HG02938 (cell line): ENCODE measurements around the gene COPZ2.
"Not testable (repeated sequence)": the region's sequence is repeated elsewhere in the genome, so short reads cannot be mapped to it uniquely, and the experiment has no call there.

Source experiments
- ATAC-seq: cut with Tn5 transposase; IDR thresholded peaks from one replicate; pipeline ENCODE4 v1.9.1; 2021; ENCODE audit warnings: mild to moderate bottlenecking, moderate library complexity; ENCODE audit not compliant: unreplicated experiment

The COPZ2 gene, protein sequence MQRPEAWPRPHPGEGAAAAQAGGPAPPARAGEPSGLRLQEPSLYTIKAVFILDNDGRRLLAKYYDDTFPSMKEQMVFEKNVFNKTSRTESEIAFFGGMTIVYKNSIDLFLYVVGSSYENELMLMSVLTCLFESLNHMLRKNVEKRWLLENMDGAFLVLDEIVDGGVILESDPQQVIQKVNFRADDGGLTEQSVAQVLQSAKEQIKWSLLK

DNA sequence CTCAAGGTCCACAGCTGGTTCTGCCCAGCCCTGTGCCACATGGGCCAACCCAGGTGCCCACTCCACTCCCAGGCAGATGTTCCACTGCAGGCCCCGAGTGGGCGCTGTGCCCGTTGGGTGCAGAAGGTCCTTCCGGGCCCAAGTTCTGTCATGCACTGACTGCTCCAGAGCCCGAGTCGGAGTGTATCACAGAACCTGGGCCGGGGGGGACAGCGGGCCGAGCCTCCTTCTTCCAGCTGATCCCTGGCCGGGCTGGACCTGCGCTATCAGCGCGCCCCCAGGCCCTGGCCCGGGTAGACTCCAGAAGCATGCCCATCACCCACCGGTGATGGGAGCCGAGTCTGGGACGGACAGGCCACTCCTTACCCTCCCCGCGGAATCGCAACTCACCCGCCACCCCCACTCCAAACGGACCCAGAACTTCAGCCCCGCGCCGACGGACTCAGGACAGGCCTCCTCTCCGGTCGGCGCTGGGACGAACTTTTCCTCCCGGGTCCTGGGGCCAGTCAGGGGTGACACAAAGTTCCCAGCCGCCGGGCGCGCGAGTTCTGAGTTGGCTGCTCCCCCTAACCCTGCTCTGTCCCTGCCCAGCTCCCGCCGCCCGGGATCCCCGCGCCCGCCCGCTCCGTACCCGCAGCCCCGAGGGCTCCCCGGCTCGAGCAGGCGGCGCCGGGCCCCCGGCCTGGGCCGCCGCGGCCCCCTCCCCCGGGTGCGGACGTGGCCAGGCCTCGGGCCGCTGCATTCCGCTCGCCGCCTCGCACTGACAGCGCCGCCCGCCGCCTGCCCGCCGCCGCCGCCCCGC lies at the start of gene COPZ2:
Gene COPZ2 (minus strand): TSS at position 762 of the 802 bp plus-strand sequence. CDS start 20 bp downstream, at position 742.
- ATAC-seq: no peak

DNA sequence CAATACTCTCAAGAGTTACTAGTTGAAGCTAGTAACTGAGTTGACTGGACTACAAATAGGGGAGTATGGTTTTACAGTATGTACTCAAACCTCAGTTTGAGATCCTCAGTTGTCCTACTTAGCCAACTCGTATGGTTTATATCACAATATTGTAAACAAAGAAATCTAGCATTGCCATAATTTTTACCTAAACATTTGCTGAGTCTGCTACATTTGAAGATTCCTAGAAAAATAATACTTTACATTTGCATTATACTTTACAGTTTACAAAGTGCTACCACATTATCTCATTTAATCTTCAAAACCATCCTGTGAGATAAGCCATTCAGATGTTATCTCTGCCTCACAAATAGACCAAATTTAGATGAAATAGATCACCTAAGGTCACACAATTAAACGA lies 47.3 kb upstream of the COPZ2 start:
- ATAC-seq: no peak

DNA sequence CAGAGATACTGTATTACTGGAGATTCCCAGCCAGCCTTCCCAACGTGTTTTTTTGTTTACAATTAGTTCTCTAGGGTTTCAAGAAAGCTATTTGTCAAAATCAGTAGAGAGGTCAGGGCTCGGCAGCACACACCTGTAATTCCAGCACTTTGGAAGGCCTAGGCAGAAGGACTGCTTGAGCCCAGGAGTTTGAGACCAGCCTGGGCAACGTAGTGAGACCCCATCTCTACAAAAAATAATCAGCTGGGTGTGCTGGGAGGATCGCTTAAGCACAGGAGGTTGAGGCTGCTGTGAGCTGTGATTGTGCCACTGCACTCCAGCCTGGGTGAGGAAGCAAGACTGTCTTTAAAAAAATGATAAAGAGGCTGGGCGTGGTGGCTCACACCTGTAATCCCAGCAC lies 44.3 kb upstream of the COPZ2 start:
- no peak for ATAC-seq

DNA sequence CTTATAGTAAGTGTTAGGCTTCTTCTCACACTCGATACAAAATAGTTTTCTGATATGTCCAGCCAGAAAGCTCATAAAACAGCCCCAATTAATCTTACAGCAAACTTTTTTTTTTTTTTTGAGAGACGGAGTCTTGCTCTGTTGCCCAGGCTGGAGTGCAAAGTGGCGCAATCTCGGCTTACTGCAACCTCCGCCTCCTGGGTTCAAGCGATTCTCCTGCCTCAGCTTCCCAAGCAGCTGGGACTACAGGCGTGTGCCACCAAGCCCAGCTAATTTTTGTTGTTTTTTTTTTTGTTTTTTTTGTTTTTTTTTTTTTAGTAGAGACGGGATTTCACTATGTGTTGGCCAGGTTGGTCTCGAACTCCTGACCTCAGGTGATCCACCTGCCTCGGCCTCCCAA lies 39.6 kb upstream of the COPZ2 start:
- ATAC-seq: not testable (repeated sequence)

DNA sequence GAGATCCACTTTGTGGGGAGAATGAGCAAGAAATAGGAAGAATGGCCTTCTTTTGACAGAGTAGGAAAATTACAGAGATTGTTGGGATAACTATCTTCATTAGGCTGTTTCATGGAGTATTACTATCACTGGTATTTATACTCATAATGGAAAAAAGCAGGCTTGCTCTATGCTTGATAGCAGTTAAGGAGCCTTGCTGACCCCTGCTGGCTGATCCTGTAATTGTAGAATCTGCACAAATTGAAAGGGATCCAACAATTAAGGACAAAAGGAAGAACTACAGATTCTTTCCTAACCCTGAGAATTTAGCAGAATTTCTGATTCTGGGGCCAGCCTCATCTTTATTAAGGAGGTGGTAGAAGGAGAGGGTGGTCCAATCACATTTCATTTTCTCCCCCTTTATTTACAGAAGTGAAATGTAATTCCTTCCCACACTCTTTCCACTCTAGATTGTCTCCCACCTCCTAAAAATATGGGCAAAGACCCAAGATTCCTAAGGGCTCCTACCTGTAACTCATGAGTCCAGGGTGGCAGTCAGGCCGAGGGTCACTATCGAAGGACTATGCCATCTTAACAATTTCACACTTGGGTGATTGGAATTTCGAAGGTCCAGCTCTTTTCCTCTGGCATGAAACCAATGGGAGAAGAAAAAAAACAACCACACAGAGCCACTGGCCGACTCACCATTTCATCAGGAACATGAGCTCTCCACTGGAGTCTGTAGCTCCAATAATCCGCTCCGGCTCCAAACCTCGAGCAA lies 36.9 kb upstream of the COPZ2 start:
- ATAC-seq: no peak

DNA sequence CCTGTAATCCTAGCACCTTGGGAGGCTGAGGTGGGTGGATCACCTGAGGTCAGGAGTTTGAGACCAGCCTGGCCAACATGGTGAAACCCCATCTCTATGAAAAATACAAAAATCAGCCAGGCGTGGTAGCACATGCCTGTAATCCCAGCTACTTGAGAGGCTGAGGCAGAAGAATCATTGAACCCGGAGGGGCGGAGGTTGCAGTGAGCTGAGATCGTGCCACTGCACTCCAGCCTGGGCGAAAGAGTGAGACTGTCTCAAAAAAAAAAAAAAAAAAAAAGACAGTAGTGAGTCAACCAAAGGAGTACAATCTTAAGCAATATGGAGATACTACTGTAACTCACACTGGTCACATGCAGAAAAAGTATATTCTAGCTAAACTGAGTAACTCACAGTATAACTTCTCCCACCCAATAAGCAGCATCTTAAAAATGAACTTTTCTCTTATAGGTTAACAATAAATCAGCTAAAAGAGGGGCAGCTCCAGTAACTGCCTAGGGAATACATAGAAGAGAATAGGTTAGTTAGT lies 36.0 kb upstream of the COPZ2 start:
- ATAC-seq: not testable (repeated sequence)

DNA sequence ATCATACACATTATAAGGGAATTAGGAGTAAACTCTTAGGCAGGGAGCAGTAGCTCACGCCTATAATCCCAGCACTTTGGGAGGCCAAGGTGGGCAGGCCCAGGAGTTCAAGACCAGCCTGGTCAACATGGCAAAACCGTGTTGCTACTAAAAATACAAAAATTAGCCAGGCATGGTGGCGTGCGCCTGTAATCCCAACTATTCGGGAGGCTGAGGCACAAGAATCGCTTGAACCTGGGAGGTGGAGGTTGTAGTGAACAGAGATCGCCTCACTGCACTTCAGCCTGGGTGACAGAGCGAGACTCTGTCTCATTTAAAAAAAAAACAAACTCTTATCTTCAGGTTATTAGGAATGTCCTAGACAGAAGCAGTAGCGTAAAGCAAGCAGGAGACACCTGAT lies 35.2 kb upstream of the COPZ2 start:
- not testable (repeated sequence) for ATAC-seq

DNA sequence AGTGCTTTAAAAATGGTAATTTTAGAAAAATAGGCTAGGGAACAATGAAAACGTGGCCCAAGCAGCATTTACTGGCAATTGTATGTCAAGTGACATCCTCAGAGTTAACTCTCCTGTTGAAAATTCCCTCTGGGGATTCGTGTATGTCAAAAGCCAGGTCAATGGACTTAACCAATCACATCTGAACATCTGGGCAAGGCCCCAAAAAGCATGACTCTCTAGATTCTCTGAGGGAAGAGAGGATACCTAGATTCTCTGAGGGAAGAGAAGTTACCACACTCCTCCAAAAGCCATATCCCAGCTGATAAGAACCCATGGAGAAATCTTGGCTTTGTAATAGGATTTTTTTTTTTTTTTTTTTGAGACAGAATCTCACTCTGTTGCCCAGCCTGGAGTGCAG lies 34.1 kb upstream of the COPZ2 start:
- no peak for ATAC-seq

DNA sequence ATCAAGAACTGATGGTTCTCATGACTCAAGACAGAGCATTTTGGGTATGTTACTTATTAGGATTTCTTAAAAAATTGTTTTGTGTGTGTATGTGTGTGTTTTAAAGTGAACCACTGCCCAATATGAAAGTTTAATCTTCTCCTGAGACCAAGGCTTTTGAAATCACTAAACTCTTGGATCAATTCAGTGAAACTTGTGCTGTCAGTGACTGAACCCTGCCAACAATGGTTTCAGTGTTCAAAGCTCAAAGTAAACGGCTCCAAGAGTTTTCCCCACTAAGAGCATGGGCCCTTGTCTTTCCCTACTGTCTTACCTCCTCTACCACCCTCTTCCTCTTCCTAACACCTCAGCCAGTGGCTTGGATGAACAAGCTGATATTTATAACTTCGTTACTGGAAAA lies 32.6 kb upstream of the COPZ2 start:
- ATAC-seq: no peak

DNA sequence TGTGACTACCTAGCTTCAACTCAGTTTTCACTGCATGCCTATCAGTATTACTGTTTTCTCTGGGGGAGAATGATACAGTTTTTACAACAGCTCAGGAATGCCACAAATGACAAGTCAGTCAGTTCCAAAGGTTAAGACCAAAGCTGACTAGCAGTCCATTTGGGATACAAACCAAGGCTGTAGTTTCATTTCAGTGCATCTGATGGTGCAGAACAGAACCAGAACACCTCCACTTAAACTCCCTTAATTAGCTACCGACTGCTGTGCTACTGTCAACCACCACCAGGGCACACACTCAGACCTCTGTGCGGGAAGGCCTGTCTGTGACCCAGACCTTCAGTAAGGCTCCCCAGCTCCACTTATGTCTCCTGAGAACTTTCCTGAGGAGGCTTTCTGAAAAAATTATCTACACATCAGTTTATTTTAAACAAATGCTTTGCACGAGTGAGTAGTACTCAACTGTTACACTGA lies 30.9 kb upstream of the COPZ2 start:
- no peak for ATAC-seq

DNA sequence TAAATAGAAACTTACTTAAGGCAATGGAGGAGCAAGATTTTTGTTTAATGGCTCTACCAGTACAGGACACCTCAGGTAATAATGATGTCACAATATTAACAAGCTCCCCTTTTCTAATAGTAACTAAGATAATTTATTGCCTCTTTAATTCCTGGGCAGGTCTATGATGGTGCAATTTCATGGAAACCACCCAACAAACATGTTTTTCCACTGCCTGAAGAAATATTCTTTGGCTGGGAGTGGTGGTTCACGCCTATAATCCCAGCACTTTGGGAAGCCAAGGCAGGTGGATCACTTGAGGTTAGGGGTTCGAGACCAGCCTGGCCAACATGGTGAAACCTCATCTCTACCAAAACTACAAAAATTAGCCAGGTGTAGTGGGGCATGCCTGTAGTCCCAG lies 30.2 kb upstream of the COPZ2 start:
- not testable (repeated sequence) for ATAC-seq

DNA sequence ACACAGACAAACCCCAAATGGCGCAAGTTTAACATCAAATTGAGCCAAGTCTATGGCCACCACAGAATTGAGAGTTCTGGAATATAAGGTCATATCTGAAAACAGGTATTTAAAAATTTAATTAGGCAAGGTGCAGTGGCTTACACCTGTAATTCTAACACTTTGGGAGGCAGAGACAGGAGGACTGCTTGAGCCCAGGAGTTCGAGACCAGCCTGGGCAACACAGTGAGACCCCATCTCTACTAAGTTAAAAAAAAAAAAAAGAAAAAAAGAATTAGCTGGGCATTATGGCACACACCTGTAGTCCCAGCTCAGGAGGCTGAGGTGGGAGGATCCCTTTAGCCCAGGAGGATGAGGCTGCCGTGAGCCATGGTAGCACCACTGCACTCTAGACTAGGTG lies 29.6 kb upstream of the COPZ2 start:
- ATAC-seq: no peak

DNA sequence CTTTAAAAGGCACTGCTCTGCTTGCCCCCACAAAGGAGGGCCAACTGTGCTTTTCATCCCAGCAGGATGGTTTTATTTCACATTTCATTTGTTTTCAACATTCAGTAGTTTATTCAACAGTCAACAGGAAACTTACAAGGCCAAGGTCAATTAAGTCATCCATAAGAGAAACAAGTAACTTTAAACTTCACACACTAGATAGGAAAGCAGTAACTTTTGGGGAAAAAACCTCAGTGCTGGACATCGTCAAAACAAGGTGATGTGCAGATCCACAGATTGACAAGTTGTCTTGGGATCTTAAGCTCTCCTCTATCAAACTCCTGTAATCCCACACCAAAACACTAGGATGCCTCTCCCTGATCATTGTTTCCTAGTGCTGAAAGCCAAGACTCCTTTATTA lies 29.1 kb upstream of the COPZ2 start:
- no peak for ATAC-seq

DNA sequence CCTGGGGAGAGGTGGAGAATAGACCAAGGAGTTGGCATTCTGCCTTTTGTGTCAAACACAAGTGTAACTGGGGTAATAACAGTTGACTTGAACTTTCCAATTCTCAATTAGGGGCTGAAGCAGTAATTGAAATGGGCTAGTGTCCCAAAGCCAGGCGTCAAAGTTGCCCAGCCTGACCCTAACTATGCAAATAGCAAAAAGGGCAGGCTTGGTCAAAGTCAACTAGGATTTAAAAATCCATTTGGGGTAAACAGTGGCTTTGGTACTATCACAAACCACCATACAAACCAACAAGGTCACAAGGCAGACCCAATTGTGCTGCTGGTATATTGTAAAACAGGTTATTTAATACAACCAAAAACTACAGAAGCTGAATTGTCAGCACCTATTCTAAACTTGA lies 28.6 kb upstream of the COPZ2 start:
- no peak for ATAC-seq

DNA sequence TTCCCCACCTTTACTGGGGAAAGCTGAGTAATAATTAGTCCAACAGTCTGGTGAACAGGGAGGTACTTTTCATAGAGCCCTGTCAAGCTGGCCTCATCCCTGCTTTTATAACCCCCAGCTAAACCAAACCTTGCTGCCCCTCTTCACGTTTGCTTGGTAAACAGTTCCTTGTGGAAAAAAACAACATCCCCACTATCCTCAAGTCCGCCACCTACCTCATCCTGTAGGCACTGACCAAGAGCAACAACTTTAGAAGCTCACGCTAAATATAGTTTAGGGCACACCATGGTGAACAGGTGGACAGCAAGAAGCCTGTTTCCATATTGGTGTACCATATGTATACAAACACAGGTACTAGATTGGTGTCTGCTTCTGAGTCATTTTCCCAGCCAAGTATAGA lies 27.0 kb upstream of the COPZ2 start:
- no peak for ATAC-seq

DNA sequence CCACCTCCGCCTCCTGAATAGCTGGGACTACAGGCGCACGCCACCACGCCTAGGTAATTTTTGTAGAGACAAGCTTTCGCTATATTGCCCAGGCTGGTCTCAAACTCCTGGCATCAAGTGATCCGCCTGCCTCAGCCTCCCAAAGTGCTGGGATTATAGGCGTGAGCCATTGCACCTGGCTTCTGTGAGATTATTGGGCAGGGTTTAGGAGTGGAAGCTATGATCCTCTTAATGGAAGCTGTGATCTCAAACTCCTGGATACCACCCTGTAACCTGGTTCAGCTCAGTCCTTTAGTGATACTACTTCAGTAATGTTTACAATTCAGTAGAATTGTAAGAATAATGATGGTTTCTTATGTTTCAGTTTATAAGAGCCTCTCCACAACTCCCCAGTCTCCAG lies 24.7 kb upstream of the COPZ2 start:
- no peak for ATAC-seq

DNA sequence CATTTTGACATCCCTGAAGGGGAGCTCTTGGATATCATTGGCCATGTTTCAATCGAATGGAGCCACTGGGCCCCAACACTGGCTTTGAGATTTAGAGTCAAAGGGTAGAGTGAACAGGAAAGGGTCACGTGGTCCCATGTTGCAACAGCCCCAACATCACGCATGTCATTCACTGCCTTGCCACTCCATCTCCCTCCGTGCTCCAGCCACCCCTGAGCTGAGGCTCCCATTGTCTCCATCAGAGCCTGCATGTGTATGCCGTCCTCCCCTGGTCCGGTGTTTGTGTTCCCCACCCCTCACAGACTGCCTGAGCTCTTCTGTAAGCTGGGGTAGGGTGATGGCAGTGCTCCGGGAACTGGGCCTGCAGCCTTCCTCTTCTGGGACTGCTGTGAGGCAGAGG lies 22.7 kb upstream of the COPZ2 start:
- ATAC-seq: no peak

DNA sequence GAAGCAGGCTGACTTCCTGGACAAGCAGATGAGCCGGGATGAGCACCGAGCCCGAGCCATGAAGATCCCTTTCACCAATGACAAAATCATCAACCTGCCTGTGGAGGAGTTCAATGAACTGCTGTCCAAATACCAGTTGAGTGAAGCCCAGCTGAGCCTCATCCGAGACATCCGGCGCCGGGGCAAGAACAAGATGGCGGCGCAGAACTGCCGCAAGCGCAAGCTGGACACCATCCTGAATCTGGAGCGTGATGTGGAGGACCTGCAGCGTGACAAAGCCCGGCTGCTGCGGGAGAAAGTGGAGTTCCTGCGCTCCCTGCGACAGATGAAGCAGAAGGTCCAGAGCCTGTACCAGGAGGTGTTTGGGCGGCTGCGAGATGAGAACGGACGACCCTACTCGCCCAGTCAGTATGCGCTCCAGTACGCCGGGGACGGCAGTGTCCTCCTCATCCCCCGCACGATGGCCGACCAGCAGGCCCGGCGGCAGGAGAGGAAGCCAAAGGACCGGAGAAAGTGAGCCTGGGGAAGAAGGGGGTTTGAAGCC lies 21.6 kb upstream of the COPZ2 start:
- no peak for ATAC-seq

DNA sequence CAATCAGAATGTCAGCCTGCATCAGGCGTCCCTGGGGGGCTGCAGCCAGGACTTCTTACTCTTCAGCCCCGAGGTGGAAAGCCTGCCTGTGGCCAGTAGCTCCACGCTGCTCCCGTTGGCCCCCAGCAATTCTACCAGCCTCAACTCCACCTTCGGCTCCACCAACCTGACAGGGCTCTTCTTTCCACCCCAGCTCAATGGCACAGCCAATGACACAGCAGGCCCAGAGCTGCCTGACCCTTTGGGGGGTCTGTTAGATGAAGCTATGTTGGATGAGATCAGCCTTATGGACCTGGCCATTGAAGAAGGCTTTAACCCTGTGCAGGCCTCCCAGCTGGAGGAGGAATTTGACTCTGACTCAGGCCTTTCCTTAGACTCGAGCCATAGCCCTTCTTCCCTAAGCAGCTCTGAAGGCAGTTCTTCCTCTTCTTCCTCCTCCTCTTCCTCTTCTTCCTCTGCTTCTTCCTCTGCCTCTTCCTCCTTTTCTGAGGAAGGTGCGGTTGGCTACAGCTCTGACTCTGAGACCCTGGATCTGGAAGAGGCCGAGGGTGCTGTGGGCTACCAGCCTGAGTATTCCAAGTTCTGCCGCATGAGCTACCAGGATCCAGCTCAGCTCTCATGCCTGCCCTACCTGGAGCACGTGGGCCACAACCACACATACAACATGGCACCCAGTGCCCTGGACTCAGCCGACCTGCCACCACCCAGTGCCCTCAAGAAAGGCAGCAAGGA lies 21.0 kb upstream of the COPZ2 start:
- no peak for ATAC-seq

DNA sequence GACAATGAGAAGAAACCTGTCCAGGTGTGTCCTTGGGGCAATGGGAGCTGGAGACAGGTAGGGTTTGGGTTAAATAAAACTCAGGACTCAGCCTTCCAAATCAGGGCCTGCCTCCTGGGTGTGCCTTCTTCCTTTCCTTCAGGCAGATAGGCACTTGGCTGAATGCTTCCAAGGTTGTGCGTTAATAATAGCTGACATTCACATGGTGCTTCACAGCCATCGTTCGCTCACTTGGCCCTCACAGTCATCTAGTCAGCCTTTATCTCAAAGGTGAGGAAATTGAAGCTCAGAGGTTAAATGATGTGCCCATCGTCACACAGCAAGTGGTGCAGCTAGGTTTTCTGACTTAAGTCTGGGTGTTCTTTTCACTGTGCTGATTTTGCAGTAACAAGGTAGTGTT lies 20.0 kb upstream of the COPZ2 start:
- ATAC-seq: no peak

DNA sequence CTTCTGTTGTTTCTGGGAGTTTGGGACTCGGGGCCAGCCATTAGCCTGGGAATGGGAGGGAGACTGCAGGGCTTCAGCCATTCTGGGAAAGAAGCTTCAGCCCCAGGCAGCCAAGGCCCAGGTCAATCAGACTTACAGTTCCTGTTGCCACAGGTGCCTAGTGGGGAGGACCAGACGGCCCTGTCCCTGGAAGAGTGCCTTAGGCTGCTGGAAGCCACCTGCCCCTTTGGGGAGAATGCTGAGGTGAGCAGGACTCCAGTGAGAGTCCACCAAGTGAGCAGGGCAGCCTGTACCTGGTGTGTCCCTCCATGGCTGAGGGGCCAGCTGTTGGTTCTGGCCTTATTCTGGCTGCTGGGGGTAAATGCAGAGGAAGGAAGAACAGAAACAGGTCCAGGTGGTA lies 19.3 kb upstream of the COPZ2 start:
- no peak for ATAC-seq
